LNCAP (cell line): ENCODE measurements around the gene PLEKHB1.

ENCODE experiments used
- TF ChIP-seq, protein P1 (sequence below): fragments of 450-650 bp; IDR thresholded peaks from 2 replicates; pipeline ENCODE4 v1.5.1; 2017; ENCODE audit warnings: mild to moderate bottlenecking

Gene PLEKHB1

DNA sequence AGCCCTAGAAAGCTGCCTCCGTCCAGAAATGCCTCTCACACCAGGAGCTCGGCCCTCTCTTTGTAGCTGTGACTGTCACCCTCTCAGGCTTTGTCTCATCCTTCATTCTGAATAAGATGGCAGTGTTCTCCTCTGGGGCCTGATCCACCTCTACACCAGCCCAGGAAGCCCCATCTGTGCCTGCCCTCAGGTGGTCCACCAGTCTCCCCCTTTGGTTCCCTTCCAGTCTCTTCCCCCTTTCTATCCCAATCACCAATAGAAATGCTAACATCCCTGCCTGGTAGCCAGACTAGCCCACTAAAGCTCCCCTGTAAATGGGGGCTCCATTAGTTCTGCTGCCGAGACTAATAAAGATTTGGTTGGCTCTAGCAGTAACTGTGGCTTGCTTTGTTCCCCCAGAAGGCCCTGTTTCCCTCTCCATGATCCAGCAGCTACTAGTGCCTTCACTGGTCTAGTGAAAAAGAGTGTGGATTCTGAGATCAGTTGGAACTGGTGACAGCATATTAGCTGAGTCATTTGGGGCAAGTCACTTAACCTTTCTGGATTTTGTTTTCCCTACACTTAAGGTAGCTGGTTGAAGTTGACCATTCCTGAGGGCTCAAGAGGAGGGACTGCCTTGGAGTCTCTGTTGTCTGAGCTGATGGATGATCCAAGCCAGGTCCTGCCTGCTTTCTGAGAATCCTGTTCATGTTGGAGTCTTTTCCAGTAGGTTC, 16.2 kb downstream of the PLEKHB1 start:
- TF ChIP-seq, protein P1, sequence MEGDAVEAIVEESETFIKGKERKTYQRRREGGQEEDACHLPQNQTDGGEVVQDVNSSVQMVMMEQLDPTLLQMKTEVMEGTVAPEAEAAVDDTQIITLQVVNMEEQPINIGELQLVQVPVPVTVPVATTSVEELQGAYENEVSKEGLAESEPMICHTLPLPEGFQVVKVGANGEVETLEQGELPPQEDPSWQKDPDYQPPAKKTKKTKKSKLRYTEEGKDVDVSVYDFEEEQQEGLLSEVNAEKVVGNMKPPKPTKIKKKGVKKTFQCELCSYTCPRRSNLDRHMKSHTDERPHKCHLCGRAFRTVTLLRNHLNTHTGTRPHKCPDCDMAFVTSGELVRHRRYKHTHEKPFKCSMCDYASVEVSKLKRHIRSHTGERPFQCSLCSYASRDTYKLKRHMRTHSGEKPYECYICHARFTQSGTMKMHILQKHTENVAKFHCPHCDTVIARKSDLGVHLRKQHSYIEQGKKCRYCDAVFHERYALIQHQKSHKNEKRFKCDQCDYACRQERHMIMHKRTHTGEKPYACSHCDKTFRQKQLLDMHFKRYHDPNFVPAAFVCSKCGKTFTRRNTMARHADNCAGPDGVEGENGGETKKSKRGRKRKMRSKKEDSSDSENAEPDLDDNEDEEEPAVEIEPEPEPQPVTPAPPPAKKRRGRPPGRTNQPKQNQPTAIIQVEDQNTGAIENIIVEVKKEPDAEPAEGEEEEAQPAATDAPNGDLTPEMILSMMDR, result no peak

DNA sequence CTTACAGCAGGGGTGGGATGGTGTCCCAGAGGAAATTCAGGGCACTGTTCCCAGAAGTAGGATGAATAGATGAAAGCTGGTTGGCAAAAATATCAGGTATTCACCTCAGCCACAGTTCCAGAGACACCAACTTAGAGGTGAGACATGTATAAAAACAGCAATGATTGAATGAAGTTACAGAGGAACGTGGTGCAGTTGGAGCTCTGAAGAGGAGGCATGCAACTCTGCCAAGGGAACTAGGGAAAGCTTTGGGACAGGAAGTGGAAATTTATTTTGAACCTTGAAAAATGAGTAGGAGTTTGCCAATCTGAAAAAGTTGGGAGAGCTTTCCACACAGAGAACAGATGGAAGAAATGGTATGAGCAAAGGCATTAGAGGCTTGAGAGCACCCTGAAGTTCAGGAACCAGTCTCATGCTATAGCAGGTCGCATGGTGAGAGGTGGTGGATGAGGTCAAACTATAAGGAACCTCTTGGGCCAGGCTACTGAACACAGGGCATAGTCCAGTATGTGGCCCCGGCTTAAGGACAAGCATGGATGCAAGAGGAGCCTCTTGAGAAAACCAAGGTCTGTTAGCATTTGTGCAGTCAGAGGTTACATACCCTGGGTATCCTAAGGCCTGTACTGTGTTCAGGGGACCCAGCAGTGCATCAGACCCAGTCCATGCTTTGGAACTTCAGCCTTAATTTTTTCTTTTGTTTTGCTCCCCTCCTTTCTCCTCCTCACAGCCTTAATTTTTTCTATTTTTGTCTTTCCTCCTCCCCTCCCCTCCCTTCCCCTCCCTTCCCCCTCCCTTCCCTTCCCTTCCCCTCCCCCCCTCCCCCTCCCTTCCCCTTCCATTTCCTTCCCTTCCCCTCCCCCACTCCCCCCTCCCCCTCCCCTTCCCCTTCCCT, 17.5 kb downstream of the PLEKHB1 start:
- TF ChIP-seq, protein P1, result no peak

DNA sequence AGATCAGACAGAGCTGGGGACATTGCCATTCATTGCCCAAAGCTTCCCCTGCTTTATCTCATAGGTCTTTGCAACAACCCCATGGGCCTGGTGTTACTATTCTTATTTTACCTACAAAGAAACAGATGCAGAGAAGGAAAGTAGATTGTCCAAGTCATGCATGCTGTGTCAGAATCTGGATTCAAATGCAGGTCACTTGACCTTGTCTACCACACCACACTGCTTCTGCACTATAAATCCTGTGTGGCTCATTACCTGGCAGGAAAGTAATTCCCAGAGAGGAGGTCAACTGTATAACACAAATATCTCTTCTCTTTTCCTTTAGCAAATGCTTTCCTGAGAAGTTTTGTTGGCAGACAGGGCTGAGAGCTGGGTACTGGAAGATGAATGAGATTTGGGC, 18.5 kb downstream of the PLEKHB1 start:
- TF ChIP-seq, protein P1, result no peak

DNA sequence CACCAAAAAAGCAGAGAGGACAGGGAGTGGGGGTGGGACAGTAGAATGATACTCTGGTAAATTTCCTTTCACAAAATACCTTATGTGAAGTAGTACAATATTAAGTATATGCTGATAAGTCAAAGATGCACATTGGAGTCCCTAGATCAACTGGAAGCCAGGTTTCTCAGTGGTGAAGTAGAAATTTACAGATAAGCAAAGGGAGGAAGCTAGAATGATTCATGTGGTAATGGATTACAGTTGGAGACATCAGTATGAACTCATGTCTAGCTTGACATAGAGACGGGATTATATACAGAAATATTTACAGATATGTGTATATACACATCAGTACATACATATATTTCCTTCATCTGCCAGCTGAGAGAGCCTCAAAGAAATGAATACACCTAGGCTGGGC, 21.5 kb downstream of the PLEKHB1 start:
- TF ChIP-seq, protein P1, result no peak

DNA sequence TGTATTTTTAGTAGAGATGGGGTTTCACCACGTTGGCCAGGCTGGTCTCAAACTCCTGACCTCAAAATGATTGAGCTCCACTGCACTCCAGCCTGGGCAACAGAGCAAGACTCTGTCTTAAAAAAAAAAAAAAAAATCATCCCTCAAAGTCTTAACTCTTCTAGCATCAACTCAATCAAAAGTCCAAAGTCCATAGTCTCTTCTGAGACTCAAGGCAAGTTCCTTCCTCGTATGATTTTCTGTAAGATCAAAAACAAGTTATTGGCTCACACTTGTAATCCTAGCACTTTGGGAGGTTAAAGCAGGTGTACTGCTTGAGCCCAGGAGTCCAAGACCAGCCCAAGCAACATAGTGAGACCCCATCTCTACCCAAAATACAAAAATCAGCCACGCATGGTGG, 24.4 kb downstream of the PLEKHB1 start:
- TF ChIP-seq, protein P1, result no peak

DNA sequence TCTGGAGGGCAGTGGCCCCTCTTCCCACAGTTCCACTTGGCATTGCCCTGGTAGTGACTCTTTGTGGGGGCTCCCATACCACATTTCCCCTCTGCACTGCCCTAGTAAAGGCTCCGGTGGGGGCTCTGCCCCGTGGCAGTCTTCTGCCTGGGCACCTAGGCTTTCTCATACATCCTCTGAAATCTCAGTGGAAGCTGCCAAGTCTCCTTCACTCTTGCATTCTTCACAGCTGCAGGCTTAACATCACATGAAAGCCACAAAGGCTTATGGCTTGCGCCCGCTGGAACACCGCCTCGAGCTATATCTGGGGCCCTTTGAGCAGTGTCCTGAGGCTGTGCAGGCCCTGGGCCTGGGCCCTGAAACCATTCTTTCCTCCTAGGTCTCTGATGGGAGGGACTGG, 25.3 kb downstream of the PLEKHB1 start:
- TF ChIP-seq, protein P1, result no peak

DNA sequence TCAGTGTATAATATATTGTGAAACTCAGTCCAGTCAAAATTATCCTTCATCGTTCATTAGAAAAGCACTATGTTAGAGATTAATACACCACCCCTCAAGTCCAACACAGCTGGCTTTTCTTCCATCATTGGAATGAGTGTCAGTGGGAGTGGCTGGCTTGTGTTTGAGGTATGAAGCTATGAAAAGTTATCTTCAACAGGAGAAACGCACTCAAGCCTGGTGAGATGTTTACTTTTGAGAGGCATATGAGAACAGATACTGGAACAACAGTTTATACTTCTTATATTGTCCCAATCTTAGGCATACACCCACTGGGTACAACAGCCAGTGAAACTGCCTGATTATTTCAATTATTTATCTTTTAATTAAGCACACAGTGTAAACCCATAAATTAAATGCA, 34.3 kb downstream of the PLEKHB1 start:
- TF ChIP-seq, protein P1, result no peak
